AG04449 (cell line): ENCODE data around the gene SNX27.

Experiments
- CTCF ChIA-PET: fragments of 350-600 bp; formaldehyde crosslinking; extraction: SDS; loops from one replicate; lab custom pipeline; 2021; ENCODE audit warnings: antibody characterized with exemption; lab: Yijun Ruan, JAX
- POLR2A ChIA-PET: fragments of 400-600, 350-600 bp; formaldehyde crosslinking; extraction: SDS; loops from one replicate; lab custom pipeline; 2020; ENCODE audit warnings: antibody characterized with exemption, inconsistent platforms; lab: Yijun Ruan, JAX
- DNase-seq: peaks from one replicate; pipeline ENCODE4 v3.0.0-alpha.2; 2010; ENCODE audit warnings: low read depth, low spot score
- H3K4me3 ChIP-seq: 2 replicates; pipeline ENCODE4 v1.5.1; 2011; ENCODE audit warnings: low read depth, mild to moderate bottlenecking, control low read depth, low read length
- CTCF ChIP-seq: IDR thresholded peaks from one replicate; pipeline ENCODE4 v1.5.1; 2011; ENCODE audit warnings: mild to moderate bottlenecking, moderate library complexity, low read length, control low read depth, inconsistent platforms; ENCODE audit not compliant: insufficient read depth; ENCODE audit errors: missing control alignments

Gene SNX27

GRCh38 chr1:151705146-151705545 is 93.3 kb downstream of the SNX27 start:
- ChIA-PET CTCF (interaction anchor here (1.0 to 4.6 kb wide), 4 partner anchors 12 to 111 kb away, joined by 3 to 19 read pairs (median 4); partner anchors contain the start of gene RIIAD1), POLR2A (no interaction called here)
- no peak for DNase-seq
- TF ChIP-seq CTCF, result no peak
- H3K4me3 ChIP-seq, result no peak overlapping the region

DNA sequence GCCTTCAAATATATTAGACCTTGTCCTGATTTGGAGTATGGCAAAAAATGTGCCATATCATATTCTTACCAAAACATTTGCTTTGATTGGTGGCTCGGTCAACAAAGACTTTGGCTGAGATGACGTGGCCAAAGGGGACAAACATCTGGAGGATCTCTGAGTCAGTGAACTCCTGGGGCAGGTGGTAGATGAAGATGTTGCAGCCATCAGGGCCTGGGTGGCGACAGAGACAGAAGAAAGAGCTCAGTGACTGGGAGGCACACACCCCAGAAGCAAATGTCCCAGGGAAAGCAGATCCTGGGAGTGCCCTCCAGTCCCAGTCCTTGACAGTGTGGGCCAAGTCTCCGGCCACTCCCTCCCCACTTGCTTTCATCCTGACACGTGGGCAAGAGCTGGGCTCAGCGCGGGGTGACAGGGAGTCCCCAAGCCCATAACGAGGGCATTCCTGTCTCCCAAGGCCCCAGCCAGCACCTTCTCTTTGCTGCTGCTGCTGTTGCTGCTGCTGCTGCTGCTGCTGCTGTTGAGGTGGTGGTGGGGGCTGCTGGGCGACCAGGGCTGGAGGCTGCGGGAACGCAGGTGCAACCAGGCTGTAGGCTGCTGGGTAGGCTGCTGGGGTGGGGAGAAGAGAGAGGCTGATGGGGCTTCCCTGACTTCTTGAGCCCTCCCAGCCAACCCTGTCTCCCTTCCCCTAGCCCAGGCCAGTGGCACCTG is 94.1 kb downstream of the SNX27 start:
- ChIA-PET POLR2A (no interaction called here), CTCF (interaction anchor here (1.0 to 4.6 kb wide), 6 partner anchors 12 to 112 kb away, joined by 3 to 19 read pairs (median 3); partner anchors contain the start of gene RIIAD1)
- no peak overlapping the region for H3K4me3 ChIP-seq
- TF ChIP-seq CTCF, result no peak
- DNase-seq, result no peak

DNA sequence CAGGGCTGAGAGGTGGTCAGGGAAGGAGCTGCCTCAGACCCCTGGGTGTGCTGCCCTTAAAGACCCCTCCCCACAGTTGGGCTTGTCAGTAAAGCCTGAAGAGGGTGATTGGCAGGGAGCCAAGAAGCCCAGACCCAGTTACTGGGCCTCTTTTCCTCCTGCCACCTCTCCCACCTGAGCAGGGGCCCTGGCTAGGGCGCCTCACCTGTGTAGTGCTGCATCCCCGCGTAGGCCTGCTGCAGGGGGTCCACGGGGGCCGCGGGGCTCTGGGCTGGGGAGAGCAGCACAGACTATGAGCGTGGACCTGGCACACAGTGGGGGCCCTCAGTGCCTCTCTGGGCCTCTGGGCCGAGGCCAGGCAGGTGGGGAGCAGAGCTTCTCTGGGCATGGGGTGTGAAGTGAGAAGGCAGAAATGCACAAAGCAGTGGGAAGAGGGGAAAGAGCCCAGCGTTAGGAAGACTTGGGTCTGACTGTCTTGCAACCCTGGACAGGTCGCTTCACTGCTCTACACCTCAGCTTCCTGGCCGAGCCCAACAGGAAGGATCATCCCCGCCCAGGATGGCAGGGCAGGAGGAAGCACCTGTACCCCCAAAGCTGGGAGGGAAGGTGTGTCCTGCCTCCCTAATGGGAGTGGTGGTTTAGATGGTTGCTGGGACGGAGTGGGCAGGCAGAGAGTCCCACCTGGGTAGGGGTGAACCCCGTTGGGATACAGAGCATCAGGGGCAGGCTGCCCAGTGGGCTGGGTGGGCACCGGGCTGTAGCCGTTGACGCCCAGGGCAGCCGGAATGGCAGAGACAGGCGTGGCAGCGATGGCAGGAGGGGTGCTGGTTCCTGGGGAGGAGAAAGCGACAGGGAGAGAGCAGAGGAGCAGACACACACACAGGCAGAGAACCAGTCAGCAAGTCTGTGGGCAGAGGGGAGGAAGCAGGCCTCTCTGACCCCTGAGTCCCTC is 94.9 kb downstream of the SNX27 start:
- TF ChIP-seq CTCF, result no peak
- ChIA-PET CTCF (interaction anchor here (1.0 to 4.6 kb wide), 4 partner anchors 13 to 113 kb away, joined by 3 to 19 read pairs (median 3); partner anchors contain the start of gene RIIAD1), POLR2A (no interaction called here)
- no peak for DNase-seq
- no peak overlapping the region for H3K4me3 ChIP-seq

DNA sequence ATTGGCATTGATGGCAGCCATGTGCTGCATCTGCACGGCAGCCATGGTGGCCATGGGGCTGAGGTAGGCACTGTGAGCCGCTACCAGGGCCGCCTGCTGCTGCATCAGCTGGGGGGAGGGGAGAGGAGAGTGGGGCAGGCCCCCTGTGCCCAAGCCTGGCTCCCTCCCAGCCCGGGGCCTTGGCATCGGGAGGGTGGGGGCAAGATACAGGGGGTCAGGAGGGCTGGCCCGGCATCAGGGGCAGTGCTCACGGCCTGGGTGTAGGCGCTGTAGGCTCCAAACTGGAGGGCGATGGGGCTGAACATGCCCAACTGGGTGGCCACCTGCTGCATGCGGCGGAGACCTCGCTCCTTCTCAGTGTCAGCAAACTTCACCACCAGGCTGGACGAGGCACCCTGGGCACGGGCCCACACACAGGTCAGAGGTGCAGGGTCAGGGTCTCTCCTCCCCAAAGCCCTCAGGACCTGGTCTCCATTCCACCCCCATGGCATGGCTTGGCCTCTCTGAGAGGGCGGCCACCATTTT is 95.8 kb downstream of the SNX27 start:
- ChIA-PET POLR2A (no interaction called here), CTCF (interaction anchor here (1.2 to 4.6 kb wide), 2 partner anchors 14 to 114 kb away, joined by 3 to 19 read pairs; no protein-coding TSS in a partner anchor)
- no peak for DNase-seq
- TF ChIP-seq CTCF, result no peak
- H3K4me3 ChIP-seq, result no peak overlapping the region

DNA sequence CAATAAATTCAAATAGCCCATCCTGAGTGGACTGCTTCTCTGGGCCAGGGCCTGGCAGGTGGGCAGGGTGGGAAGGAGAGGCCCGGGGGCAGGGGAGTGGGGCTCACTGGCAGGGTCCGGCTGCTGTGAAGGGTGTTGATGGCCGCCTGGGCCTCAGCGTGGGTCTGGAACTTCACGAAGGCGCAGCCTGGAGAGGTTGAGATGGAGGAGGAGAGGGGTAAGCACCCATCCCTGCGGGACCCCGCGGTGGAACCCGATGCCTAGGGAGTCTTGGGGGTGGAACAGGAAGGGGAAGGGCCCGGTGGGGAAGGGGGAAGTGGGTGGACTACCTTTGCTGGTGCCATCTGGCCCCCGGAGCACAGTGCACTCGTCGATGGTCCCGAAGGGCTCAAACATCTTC is 97.0 kb downstream of the SNX27 start:
- no peak for TF ChIP-seq CTCF
- no peak for DNase-seq
- CTCF ChIA-PET, result interaction anchor here (4.6 kb wide), 1 partner anchor 15 kb away, joined by 19 read pairs; no protein-coding TSS in a partner anchor
- no peak overlapping the region for H3K4me3 ChIP-seq
- POLR2A ChIA-PET, result no interaction called here
